BE2C (cell line): ENCODE data around the gene CRYBA2.

Experiments
- DNase-seq: peaks from one replicate; pipeline ENCODE4 v3.0.0-alpha.2; 2020
- H3K27me3 ChIP-seq: fragments of 250-450 bp; sonication (Bioruptor Pico); 2 replicates; pipeline ENCODE4 v1.5.1; 2020; ENCODE audit warnings: mild to moderate bottlenecking
- H3K36me3 ChIP-seq: fragments of 250-450 bp; sonication (Bioruptor Pico); 2 replicates; pipeline ENCODE4 v1.5.1; 2020; ENCODE audit warnings: mild to moderate bottlenecking
- H3K4me1 ChIP-seq: fragments of 250-450 bp; sonication (Bioruptor Pico); 2 replicates; pipeline ENCODE4 v1.5.1; 2020
- H3K4me3 ChIP-seq: 2 replicates; pipeline ENCODE4 v1.5.1; 2011; ENCODE audit warnings: low read depth, low read length
- H3K9me3 ChIP-seq: fragments of 250-450 bp; sonication (Bioruptor Pico); 2 replicates; pipeline ENCODE4 v1.5.1; 2020
- TF ChIP-seq, protein P1 (sequence below): IDR thresholded peaks from 2 replicates; pipeline ENCODE4 v1.5.1; 2012; ENCODE audit warnings: mild to moderate bottlenecking, low read depth, low read length

The CRYBA2 gene

DNA sequence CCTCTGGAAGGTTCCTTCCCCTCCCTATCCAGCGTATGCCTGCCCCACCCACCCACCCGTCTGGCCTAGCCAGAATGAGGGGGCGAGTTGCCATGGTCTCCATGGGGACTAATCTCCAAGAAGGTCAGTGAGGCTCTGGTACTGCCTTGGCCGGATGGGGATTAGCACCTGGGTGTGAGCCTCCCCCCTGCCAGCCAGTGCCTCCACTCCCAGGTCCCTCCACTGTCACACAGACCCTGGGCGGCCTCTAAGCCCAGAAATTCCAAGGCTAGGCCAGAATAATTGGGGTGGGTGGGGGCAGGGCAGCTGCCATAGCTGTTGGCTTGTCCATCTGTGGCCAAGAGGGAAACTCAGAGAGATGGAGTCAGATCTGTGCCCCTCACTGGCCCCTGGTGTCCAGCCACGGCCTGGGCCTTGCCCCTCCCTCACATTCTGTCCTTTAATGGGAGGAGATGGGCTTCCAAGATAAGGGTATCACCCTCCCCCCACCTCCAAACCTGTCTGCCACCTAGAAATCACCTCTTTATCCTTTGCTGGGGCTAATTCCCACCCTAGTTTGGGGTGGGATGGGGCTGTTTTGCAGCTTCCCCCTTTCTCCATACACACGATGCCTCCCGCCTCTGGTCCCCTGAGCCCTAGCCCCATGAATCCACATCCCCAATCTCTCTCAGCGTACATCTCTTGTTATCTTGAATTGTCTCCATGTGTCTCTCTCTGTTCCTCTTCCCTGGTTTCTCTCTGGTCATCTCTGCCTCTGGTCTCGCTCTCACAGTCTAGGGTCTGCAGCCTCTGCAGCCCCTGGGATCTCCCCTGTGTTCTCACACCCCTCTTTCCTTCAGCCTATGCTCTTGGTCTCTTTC lies 6.0 kb upstream of the CRYBA2 start:
- DNase-seq: peak; percentile 59
- Histone ChIP-seq H3K4me1 (peaks cover 57% of the 10 kb centered on the region), H3K4me3 (peak overlapping the region; percentile 31), H3K27me3 (no peaks in the 10 kb centered on the region), H3K9me3 (no peaks in the 10 kb centered on the region), H3K36me3 (no peaks in the 10 kb centered on the region)
- TF ChIP-seq, protein P1, sequence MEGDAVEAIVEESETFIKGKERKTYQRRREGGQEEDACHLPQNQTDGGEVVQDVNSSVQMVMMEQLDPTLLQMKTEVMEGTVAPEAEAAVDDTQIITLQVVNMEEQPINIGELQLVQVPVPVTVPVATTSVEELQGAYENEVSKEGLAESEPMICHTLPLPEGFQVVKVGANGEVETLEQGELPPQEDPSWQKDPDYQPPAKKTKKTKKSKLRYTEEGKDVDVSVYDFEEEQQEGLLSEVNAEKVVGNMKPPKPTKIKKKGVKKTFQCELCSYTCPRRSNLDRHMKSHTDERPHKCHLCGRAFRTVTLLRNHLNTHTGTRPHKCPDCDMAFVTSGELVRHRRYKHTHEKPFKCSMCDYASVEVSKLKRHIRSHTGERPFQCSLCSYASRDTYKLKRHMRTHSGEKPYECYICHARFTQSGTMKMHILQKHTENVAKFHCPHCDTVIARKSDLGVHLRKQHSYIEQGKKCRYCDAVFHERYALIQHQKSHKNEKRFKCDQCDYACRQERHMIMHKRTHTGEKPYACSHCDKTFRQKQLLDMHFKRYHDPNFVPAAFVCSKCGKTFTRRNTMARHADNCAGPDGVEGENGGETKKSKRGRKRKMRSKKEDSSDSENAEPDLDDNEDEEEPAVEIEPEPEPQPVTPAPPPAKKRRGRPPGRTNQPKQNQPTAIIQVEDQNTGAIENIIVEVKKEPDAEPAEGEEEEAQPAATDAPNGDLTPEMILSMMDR: no peak

DNA sequence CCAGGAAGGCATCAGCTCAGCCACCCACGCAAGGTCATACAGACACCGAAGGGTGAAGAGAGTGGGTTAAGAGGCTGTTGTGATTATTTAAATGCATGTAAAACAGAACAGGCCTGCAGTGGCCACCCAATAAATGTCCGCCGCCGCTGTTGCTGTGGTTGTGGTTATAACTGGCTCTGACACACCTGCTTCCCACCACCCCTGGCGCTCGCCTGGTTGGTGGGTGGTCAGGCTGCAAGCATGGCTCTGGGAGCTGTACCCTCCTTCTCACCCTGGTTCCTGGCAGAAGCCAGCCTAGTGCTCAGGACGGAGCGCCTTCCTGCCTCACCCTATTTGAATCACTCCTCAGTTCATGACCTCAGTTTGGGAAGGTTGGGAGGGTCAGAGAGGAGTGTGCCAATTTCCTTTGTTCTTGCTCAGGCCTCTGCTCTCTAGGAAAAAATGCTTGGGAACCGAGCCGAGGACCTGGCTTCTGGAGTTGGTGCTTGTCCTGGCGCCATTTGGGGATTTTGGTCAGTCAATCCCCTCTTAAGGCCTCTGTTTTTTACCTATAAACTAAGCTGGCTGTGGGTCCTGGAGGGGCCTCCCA lies 5.3 kb upstream of the CRYBA2 start:
- TF ChIP-seq, protein P1: no peak
- DNase-seq: peak; percentile 30
- no peak overlapping the region for H3K4me3 ChIP-seq
- no peaks in the 10 kb centered on the region for H3K27me3 ChIP-seq
- no peaks in the 10 kb centered on the region for H3K9me3 ChIP-seq
- H3K36me3 ChIP-seq: no peaks in the 10 kb centered on the region
- H3K4me1 ChIP-seq: peaks cover 57% of the 10 kb centered on the region

DNA sequence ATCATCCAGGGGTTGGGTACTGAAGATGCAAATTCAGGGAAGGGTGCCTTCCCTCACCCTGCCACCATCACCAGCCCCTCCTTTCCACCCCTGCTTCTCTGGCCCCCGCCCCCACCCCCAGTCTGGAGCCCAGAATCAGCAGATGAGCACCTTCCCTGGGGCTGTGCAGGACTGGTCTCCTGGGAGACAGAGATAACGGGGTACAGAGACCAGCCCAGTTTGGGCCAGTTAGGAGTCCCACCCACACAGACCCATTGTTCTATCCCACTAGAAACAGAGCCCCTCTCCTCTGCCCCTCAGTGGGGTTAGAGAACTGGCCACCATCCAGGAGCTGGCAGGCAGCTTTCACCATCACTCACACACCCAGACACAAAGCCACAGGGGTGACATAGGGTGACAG lies 4.5 kb upstream of the CRYBA2 start:
- H3K4me3 ChIP-seq: peak overlapping the region; percentile 13; the same call in 1 of the 2 replicates
- peak; percentile 81 for DNase-seq
- TF ChIP-seq, protein P1: no peak
- no peaks in the 10 kb centered on the region for H3K36me3 ChIP-seq
- no peaks in the 10 kb centered on the region for H3K27me3 ChIP-seq
- no peaks in the 10 kb centered on the region for H3K9me3 ChIP-seq
- peaks cover 57% of the 10 kb centered on the region for H3K4me1 ChIP-seq

DNA sequence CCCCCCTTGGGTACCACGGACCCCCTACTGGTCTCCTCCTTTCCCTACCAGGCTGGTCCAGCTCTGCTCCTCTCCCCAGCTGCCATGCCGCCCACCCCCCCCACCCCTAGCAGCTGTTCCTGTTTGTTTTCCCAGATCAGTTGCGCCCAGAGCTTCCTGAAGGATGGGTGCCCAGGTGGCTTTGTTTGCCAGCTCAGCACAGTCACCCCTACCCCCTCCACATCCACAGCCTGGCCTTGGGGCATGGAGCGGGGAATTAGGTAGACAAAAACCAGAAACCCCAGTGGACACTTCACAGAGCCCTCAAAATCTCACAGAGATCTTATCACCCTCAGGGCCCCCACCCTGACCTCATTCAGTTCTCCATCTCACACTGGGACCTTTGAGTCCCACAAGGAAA lies 3.7 kb upstream of the CRYBA2 start:
- peak; percentile 79 for DNase-seq
- TF ChIP-seq, protein P1: no peak

GRCh38 chr2:218995972-218996711 lies 2.9 kb upstream of the CRYBA2 start:
- DNase-seq: peak; percentile 95
- Histone ChIP-seq H3K36me3 (no peaks in the 10 kb centered on the region), H3K4me3 (peak overlapping the region; percentile 59), H3K4me1 (peaks cover 55% of the 10 kb centered on the region), H3K9me3 (no peaks in the 10 kb centered on the region), H3K27me3 (no peaks in the 10 kb centered on the region)
- TF ChIP-seq, protein P1: peak; percentile 87

More for the DNA sequence above, 3.7 kb upstream of the CRYBA2 start:
- H3K4me3 ChIP-seq: peak overlapping the region; percentile 59
- no peaks in the 10 kb centered on the region for H3K36me3 ChIP-seq
- no peaks in the 10 kb centered on the region for H3K27me3 ChIP-seq
- H3K9me3 ChIP-seq: no peaks in the 10 kb centered on the region
- peaks cover 59% of the 10 kb centered on the region for H3K4me1 ChIP-seq
